HCT116 (cell line): Measurements from ENCODE around the gene RAB3GAP2. TPM values are rescaled to one million over a fixed set of nuclear protein-coding genes. Genes with fewer than 3 reads are reported as not detected.

ENCODE experiments used
- ATAC-seq: fragments of 200-7000 bp; cut with Tn5 transposase; 2 replicates; pipeline ENCODE4 v1.9.1; 2020; ENCODE audit warnings: mild to moderate bottlenecking, moderate library complexity
- BruUV-seq: library from RNA; stranded (reverse); fragments of 400-500 nt; replicated peaks from 2 replicates; lab custom pipeline; 2021; lab: Mats Ljungman, UMichigan
- CTCF ChIA-PET: fragments of 300-600 bp; sonication (Branson Sonifier 250); formaldehyde crosslinking; loops from one replicate; lab custom pipeline; 2021; ENCODE audit warnings: antibody characterized with exemption; lab: Charles Lee
- POLR2A ChIA-PET: fragments of 300-600, 350-600 bp; sonication (Branson Sonifier 250); formaldehyde crosslinking; loops from one replicate; lab custom pipeline; 2021; ENCODE audit warnings: antibody characterized with exemption; lab: Charles Lee
- RAD21 ChIA-PET, 2 experiments: fragments of 300-600 bp; sonication (Branson Sonifier 250); formaldehyde crosslinking; loops; one replicate each; lab custom pipeline; 2023; ENCODE audit warnings: low total read pairs in 2 of 2; ENCODE audit not compliant: uncharacterized antibody in 2 of 2, unreplicated experiment in 2 of 2, low non-redundant PET in 1 of 2; lab: Charles Lee
- DNase-seq: peaks from one replicate; pipeline ENCODE4 v3.0.0-alpha.2; 2010; ENCODE audit warnings: low read depth, low spot score
- H2AFZ ChIP-seq: fragments of 200-600 bp; shearing (Covaris generic), sonication (generic); 2 replicates; pipeline ENCODE4 v1.6.1; 2017; ENCODE audit warnings: low read depth, mixed run types, mixed read lengths, antibody characterized with exemption, low read length; ENCODE audit not compliant: poor library complexity, severe bottlenecking
- H3K27ac ChIP-seq: 2 replicates; pipeline ENCODE4 v1.5.1; 2012; ENCODE audit warnings: low read depth, low read length
- H3K27me3 ChIP-seq: fragments of 200-600 bp; sonication (generic); 2 replicates; pipeline ENCODE4 v1.6.1; 2016; ENCODE audit warnings: mixed run types, low read length, mixed read lengths; ENCODE audit not compliant: insufficient read depth
- H3K36me3 ChIP-seq, 2 experiments: fragments of 200-500 bp in 1 of 2; fragments of 200-600 bp in 1 of 2; sonication (Bioruptor generic) in 1 of 2; sonication (generic) in 1 of 2; 2 replicates each; pipeline versions ENCODE4 v1.5.1 to v1.6.1; 2014 to 2016; ENCODE audit warnings: low read length in 2 of 2, inconsistent platforms in 1 of 2, mixed read lengths in 1 of 2, mixed run types in 1 of 2; ENCODE audit not compliant: insufficient read depth in 2 of 2, control insufficient read depth in 1 of 2
- H3K4me1 ChIP-seq, 2 experiments: fragments of 200-600 bp in 1 of 2; sonication (generic) in 1 of 2; 2 replicates each; pipeline versions ENCODE4 v1.5.1 to v1.6.1; 2012 to 2017; ENCODE audit warnings: low read length in 2 of 2, inconsistent platforms in 1 of 2, mild to moderate bottlenecking in 1 of 2, mixed read lengths in 1 of 2, mixed run types in 1 of 2, moderate library complexity in 1 of 2; ENCODE audit not compliant: insufficient read depth in 2 of 2, control insufficient read depth in 1 of 2
- H3K4me2 ChIP-seq: fragments of 200-600 bp; sonication (generic); 2 replicates; pipeline ENCODE4 v1.6.1; 2017; ENCODE audit warnings: mixed run types, low read length, mixed read lengths
- H3K4me3 ChIP-seq, 2 experiments: fragments of 200-600 bp in 1 of 2; sonication (generic) in 1 of 2; replicated peaks in 1 of 2; 2 replicates each; pipeline ENCODE4 v1.5.1; 2011 to 2016; ENCODE audit warnings: low read length in 2 of 2, control low read depth in 1 of 2, low read depth in 1 of 2, mild to moderate bottlenecking in 1 of 2, mixed read lengths in 1 of 2, mixed run types in 1 of 2
- H3K79me2 ChIP-seq: fragments of 200-600 bp; sonication (generic); 2 replicates; pipeline ENCODE4 v1.6.1; 2017; ENCODE audit warnings: mild to moderate bottlenecking, mixed run types, low read length, moderate library complexity, mixed read lengths; ENCODE audit not compliant: insufficient read depth
- H3K9ac ChIP-seq: fragments of 200-600 bp; sonication (generic); 2 replicates; pipeline ENCODE4 v1.6.1; 2016; ENCODE audit warnings: low read length, mixed read lengths
- H3K9me2 ChIP-seq: fragments of 200-600 bp; sonication (generic), shearing (Covaris generic); 2 replicates; pipeline ENCODE4 v1.6.1; 2017; ENCODE audit warnings: mixed run types, mild to moderate bottlenecking, moderate library complexity; ENCODE audit not compliant: insufficient read depth
- H3K9me3 ChIP-seq, 2 experiments: fragments of 200-500 bp in 1 of 2; fragments of 200-600 bp in 1 of 2; sonication (Bioruptor generic) in 1 of 2; sonication (generic) in 1 of 2; 2 replicates each; pipeline ENCODE4 v1.6.1; 2014 to 2017; ENCODE audit warnings: low read length in 2 of 2, mixed read lengths in 2 of 2, inconsistent platforms in 1 of 2, low read depth in 1 of 2, mild to moderate bottlenecking in 1 of 2, mixed run types in 1 of 2, moderate library complexity in 1 of 2; ENCODE audit not compliant: control insufficient read depth in 1 of 2, insufficient read depth in 1 of 2
- H4K20me1 ChIP-seq: fragments of 200-600 bp; sonication (generic), shearing (Covaris generic); 2 replicates; pipeline ENCODE4 v1.6.1; 2017; ENCODE audit warnings: mixed run types, mild to moderate bottlenecking, moderate library complexity; ENCODE audit not compliant: insufficient read depth
- ATF3 ChIP-seq: IDR thresholded peaks from 2 replicates; pipeline ENCODE4 v1.6.1; 2012
- CEBPB ChIP-seq: IDR thresholded peaks from 2 replicates; pipeline ENCODE4 v1.6.1; 2012; ENCODE audit warnings: low read depth
- EZH2 ChIP-seq: fragments of 200-600 bp; sonication (generic); IDR thresholded peaks from 2 replicates; pipeline ENCODE4 v1.6.1; 2017; ENCODE audit warnings: antibody characterized with exemption, mixed run types
- POLR2AphosphoS5 ChIP-seq: IDR thresholded peaks from 2 replicates; pipeline ENCODE4 v1.6.1; 2011; ENCODE audit warnings: mild to moderate bottlenecking, low read depth, low read length, moderate library complexity
- RAD21 ChIP-seq: IDR thresholded peaks from 2 replicates; pipeline ENCODE4 v1.6.1; 2012; ENCODE audit warnings: low read depth, mild to moderate bottlenecking
- SIN3A ChIP-seq: IDR thresholded peaks from 2 replicates; pipeline ENCODE4 v1.6.1; 2012; ENCODE audit warnings: low read depth
- SRF ChIP-seq: IDR thresholded peaks from 2 replicates; pipeline ENCODE4 v1.6.1; 2012; ENCODE audit warnings: low read depth
- YY1 ChIP-seq: IDR thresholded peaks from 2 replicates; pipeline ENCODE4 v1.6.1; 2011; ENCODE audit warnings: low read length, low read depth, moderate library complexity, mild to moderate bottlenecking; ENCODE audit not compliant: insufficient replicate concordance; ENCODE audit errors: extremely low read depth
- intact Hi-C: fragments of 100-400 bp; cut with micrococcal nuclease; formaldehyde crosslinking; loops from 2 replicates; pipeline ENCODE4 v1.10.0; 2022
- total RNA-seq: library from RNA; stranded (reverse); gene quantifications from one replicate; pipeline ENCODE4 v1.2.1, GENCODE V29; 2021; ENCODE audit not compliant: unreplicated experiment
- TF ChIP-seq, protein P1 (sequence below): IDR thresholded peaks from 2 replicates; pipeline ENCODE4 v1.6.1; 2012; ENCODE audit warnings: low read depth
- TF ChIP-seq, protein P2 (sequence below): IDR thresholded peaks from 2 replicates; pipeline ENCODE4 v1.6.1; 2012

RAB3GAP2 gene
- total RNA-seq, 1 experiment from 2014 or later: 32.5 TPM

- TF ChIP-seq EZH2: no peak
- TF ChIP-seq, protein P1, sequence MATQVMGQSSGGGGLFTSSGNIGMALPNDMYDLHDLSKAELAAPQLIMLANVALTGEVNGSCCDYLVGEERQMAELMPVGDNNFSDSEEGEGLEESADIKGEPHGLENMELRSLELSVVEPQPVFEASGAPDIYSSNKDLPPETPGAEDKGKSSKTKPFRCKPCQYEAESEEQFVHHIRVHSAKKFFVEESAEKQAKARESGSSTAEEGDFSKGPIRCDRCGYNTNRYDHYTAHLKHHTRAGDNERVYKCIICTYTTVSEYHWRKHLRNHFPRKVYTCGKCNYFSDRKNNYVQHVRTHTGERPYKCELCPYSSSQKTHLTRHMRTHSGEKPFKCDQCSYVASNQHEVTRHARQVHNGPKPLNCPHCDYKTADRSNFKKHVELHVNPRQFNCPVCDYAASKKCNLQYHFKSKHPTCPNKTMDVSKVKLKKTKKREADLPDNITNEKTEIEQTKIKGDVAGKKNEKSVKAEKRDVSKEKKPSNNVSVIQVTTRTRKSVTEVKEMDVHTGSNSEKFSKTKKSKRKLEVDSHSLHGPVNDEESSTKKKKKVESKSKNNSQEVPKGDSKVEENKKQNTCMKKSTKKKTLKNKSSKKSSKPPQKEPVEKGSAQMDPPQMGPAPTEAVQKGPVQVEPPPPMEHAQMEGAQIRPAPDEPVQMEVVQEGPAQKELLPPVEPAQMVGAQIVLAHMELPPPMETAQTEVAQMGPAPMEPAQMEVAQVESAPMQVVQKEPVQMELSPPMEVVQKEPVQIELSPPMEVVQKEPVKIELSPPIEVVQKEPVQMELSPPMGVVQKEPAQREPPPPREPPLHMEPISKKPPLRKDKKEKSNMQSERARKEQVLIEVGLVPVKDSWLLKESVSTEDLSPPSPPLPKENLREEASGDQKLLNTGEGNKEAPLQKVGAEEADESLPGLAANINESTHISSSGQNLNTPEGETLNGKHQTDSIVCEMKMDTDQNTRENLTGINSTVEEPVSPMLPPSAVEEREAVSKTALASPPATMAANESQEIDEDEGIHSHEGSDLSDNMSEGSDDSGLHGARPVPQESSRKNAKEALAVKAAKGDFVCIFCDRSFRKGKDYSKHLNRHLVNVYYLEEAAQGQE: no peak
These were observed 149.2 kb downstream of the RAB3GAP2 start (continued) for GRCh38 chr1:220123066-220123465.

DNA sequence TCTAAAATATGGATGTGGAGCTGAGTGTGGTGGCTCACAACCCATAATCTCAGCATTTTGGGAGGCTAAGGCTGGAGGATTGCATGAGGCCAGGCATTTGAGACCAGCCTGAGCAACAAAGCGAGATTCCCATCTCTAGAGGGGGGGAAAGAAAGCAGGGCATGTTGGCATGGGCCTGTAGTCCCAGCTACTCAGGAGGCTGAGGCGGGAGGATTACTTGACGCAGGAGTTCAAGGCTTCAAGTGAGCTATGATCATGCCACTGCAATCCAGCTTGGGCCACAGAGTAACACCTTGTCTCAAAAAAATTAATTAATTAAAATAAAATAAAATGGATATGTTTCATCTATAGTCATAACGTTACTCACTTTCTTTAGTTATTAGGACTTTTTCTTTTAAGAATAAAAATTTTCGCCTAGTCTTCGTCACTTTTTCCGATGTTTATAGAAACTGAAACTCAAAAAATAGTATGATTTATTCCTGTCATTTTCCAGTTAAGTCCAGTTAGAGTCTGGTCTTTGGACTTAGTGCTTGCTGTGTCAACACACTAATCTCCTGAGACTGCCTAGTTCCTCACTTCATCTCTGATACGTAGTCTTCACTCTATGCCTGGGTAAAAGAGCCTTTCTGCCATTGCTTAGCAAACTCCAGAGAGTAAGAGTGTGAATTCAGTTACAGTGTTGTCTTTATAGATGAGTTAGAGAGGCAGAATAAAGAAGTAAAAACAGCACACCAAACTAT, 150.3 kb downstream of the RAB3GAP2 start:
- Histone ChIP-seq H4K20me1 (no peaks in the 10 kb centered on the region; the same call in 1 of the 2 replicates), H3K4me2 (no peak overlapping the region)
- CTCF ChIA-PET: interaction anchor here (2.2 kb wide), 1 partner anchor 10 kb away, joined by 15 read pairs; no protein-coding TSS in a partner anchor
- DNase-seq: no peak
- TF ChIP-seq CEBPB (no peak), POLR2AphosphoS5 (no peak), ATF3 (no peak), RAD21 (no peak), EZH2 (no peak), SRF (no peak), YY1 (no peak), SIN3A (no peak)
- TF ChIP-seq, protein P2, sequence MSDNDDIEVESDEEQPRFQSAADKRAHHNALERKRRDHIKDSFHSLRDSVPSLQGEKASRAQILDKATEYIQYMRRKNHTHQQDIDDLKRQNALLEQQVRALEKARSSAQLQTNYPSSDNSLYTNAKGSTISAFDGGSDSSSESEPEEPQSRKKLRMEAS: no peak
- TF ChIP-seq, all 23 proteins: peak for 0
- Histone ChIP-seq H3K4me1 (no peaks in the 10 kb centered on the region), H3K4me3 (no peak overlapping the region), H3K27me3 (no peaks in the 10 kb centered on the region), H3K79me2 (peaks cover 14% of the 10 kb centered on the region), H2AFZ (no peak overlapping the region), H3K36me3 (peaks cover 5 to 10% of the 10 kb centered on the region in 2 experiments; a peak in 3 of 4 replicates), H3K9me2 (no peaks in the 10 kb centered on the region), H3K27ac (no peak overlapping the region), H3K9me3 (no peaks in the 10 kb centered on the region), H3K9ac (no peak overlapping the region)
- ATAC-seq: no peak
- POLR2A ChIA-PET: no interaction called here
- BruUV-seq: no TSS peak
- RAD21 ChIA-PET: interaction anchor here in 1 of 2 experiments (0.6 kb wide), 1 partner anchor 27 kb away, joined by 4 read pairs; no protein-coding TSS in a partner anchor
- intact Hi-C loops: loop anchor here (10.0 kb wide), 2 partner anchors 247 to 287 kb away; no protein-coding TSS in a partner anchor
